Caco-2 (cell line): ENCODE measurements around the gene LCAT. TPM values are rescaled to one million over a fixed set of nuclear protein-coding genes. Genes with fewer than 3 reads are reported as not detected.

Source experiments
- BruUV-seq: library from RNA; stranded (reverse); fragments of 400-500 nt; replicated peaks from 2 replicates; lab custom pipeline; 2021; lab: Mats Ljungman, UMichigan
- CTCF ChIA-PET: fragments of 300-600 bp; sonication (Branson Sonifier 250); formaldehyde crosslinking; loops from one replicate; lab custom pipeline; 2022; ENCODE audit warnings: antibody characterized with exemption; lab: Charles Lee
- POLR2A ChIA-PET: fragments of 300-600 bp; sonication (Branson Sonifier 250); formaldehyde crosslinking; loops from one replicate; lab custom pipeline; 2022; ENCODE audit warnings: antibody characterized with exemption; lab: Charles Lee
- DNase-seq, 2 experiments: peaks; one replicate each; pipeline versions ENCODE4 v3.0.0 to v3.0.0-alpha.2; 2020 to 2022
- H3K27me3 ChIP-seq: replicated peaks from 2 replicates; pipeline ENCODE4 v1.6.0; 2011; ENCODE audit warnings: low read length; ENCODE audit not compliant: control insufficient read depth, insufficient read depth
- H3K36me3 ChIP-seq: 2 replicates; pipeline ENCODE4 v1.5.1; 2011; ENCODE audit warnings: low read length; ENCODE audit not compliant: control insufficient read depth, insufficient read depth
- H3K4me1 ChIP-seq: fragments of 250-450 bp; sonication (Bioruptor Pico); 2 replicates; pipeline ENCODE4 v1.5.1; 2020; ENCODE audit warnings: mild to moderate bottlenecking
- H3K4me3 ChIP-seq: 2 replicates; pipeline ENCODE4 v1.5.1; 2011; ENCODE audit warnings: low read depth, mild to moderate bottlenecking, control low read depth, low read length
- H3K9me3 ChIP-seq: fragments of 250-450 bp; sonication (Bioruptor Pico); 2 replicates; pipeline ENCODE4 v1.5.1; 2020; ENCODE audit warnings: mild to moderate bottlenecking, moderate library complexity
- H3K27ac Mint-ChIP-seq: one replicate; pipeline ENCODE4 v1.8.0; 2022; ENCODE audit warnings: mixed read lengths; ENCODE audit not compliant: unreplicated experiment
- H3K27me3 Mint-ChIP-seq: one replicate; pipeline ENCODE4 v1.8.0; 2022; ENCODE audit warnings: mixed read lengths; ENCODE audit not compliant: insufficient read depth, unreplicated experiment
- H3K36me3 Mint-ChIP-seq: one replicate; pipeline ENCODE4 v1.8.0; 2022; ENCODE audit warnings: mild to moderate bottlenecking, mixed read lengths; ENCODE audit not compliant: insufficient read depth, unreplicated experiment
- H3K4me1 Mint-ChIP-seq: one replicate; pipeline ENCODE4 v1.8.0; 2022; ENCODE audit warnings: low read depth, mixed read lengths; ENCODE audit not compliant: unreplicated experiment
- H3K4me3 Mint-ChIP-seq: one replicate; pipeline ENCODE4 v1.8.0; 2022; ENCODE audit warnings: mild to moderate bottlenecking, moderate library complexity, mixed read lengths; ENCODE audit not compliant: unreplicated experiment
- H3K9me3 Mint-ChIP-seq: one replicate; pipeline ENCODE4 v1.8.0; 2022; ENCODE audit warnings: mixed read lengths; ENCODE audit not compliant: unreplicated experiment
- intact Hi-C: fragments of 100-400 bp; cut with micrococcal nuclease; formaldehyde crosslinking; loops from one replicate; pipeline ENCODE4 v1.10.0; 2022; ENCODE audit not compliant: unreplicated experiment
- total RNA-seq: library from RNA; stranded (reverse); gene quantifications from 2 replicates; pipeline ENCODE4 v1.2.3, GENCODE V29; 2022
- TF ChIP-seq, protein P1 (sequence below), 2 experiments: fragments of 200-600 bp in 1 of 2; IDR thresholded peaks; 1 replicate in 1 of 2; 2 replicates in 1 of 2; pipeline versions ENCODE4 v1.5.1 to v1.8.0; 2011 to 2022; ENCODE audit warnings: antibody characterized with exemption in 1 of 2, control low read depth in 1 of 2, inconsistent platforms in 1 of 2, low read depth in 1 of 2, low read length in 1 of 2, mild to moderate bottlenecking in 1 of 2, moderate library complexity in 1 of 2; ENCODE audit not compliant: insufficient read depth in 1 of 2, severe bottlenecking in 1 of 2, unreplicated experiment in 1 of 2

LCAT gene
- total RNA-seq, 1 experiment from 2014 or later = 33.3 TPM

DNA sequence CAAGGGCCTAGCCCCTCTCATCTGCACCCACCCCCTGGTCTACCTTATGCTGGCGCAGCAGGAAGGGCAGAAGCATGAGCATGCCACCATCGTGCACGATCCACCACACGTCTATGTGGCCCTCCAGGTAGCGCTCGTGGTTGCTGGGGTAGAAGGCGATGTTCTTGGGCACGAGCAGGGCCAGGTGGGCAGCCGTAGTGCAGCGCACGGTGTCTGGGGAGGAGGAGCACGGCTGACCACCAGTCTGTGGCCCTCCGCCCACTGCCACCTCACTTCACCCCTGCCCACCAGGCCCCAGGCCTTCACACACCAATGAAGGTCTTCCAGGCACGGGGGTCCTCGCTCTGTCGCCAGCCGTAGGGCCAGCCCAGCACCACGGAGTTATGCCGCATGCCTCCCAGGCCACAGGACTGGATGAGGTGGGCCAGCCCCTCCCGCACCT, 2.2 kb upstream of the LCAT start:
- Mint-ChIP-seq H3K27me3 (no peaks in the 10 kb centered on the region), H3K4me3 (no peak overlapping the region), H3K9me3 (no peaks in the 10 kb centered on the region), H3K36me3 (peaks cover 94% of the 10 kb centered on the region), H3K4me1 (peaks cover 6% of the 10 kb centered on the region), H3K27ac (no peak overlapping the region)
- H3K27me3 ChIP-seq = no peaks in the 10 kb centered on the region
- DNase-seq = no peak
- intact Hi-C loops = no loop called here
- H3K4me3 ChIP-seq = no peak overlapping the region
- TF ChIP-seq, protein P1, sequence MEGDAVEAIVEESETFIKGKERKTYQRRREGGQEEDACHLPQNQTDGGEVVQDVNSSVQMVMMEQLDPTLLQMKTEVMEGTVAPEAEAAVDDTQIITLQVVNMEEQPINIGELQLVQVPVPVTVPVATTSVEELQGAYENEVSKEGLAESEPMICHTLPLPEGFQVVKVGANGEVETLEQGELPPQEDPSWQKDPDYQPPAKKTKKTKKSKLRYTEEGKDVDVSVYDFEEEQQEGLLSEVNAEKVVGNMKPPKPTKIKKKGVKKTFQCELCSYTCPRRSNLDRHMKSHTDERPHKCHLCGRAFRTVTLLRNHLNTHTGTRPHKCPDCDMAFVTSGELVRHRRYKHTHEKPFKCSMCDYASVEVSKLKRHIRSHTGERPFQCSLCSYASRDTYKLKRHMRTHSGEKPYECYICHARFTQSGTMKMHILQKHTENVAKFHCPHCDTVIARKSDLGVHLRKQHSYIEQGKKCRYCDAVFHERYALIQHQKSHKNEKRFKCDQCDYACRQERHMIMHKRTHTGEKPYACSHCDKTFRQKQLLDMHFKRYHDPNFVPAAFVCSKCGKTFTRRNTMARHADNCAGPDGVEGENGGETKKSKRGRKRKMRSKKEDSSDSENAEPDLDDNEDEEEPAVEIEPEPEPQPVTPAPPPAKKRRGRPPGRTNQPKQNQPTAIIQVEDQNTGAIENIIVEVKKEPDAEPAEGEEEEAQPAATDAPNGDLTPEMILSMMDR (IDR thresholded peaks at IDR 0.05; ENCODE audit: insufficient read depth in 1 of 2, low read depth in 1 of 2, low read length in 1 of 2, severe bottlenecking in 1 of 2, unreplicated experiment in 1 of 2) = no peak
- H3K9me3 ChIP-seq = no peaks in the 10 kb centered on the region
- H3K36me3 ChIP-seq = peaks cover 7% of the 10 kb centered on the region
- peaks cover 6% of the 10 kb centered on the region; the same call in 1 of the 2 replicates for H3K4me1 ChIP-seq
- no TSS peak for BruUV-seq
- ChIA-PET CTCF (no interaction called here), POLR2A (no interaction called here)

DNA sequence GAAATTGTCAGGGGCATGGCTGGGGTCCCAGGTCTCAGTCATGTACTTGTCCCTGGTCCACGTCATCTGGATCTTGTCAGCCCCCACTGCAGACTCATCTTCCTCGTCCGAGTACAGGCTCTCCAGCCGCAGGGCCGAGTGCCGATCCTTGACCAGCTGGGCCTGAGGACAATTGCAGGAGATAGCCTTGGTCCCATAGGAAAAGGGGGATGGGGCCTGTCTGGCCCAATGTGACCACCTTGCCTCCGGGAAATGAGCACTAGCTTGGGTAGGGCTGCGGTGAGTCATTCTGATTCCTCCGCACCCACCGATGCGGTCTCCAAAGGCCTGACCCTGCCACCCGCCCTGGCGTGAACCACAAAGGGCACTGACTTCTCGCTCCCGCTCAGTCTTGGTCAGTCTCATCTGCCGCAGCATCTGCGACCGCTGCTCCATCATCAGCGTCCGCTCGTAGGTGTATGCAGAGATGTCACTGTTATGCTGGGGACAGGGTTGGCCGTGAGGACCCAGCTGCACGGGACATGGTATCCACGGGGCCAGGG, 1.5 kb upstream of the LCAT start:
- intact Hi-C loops = no loop called here
- no peaks in the 10 kb centered on the region for H3K27me3 Mint-ChIP-seq
- no peak for DNase-seq
- no peaks in the 10 kb centered on the region for H3K9me3 Mint-ChIP-seq
- Histone ChIP-seq H3K36me3 (peaks cover 6% of the 10 kb centered on the region), H3K4me1 (peaks cover 6% of the 10 kb centered on the region; the same call in 1 of the 2 replicates), H3K27me3 (no peaks in the 10 kb centered on the region), H3K9me3 (no peaks in the 10 kb centered on the region), H3K4me3 (no peak overlapping the region)
- BruUV-seq = no TSS peak
- ChIA-PET POLR2A (no interaction called here), CTCF (no interaction called here)
- H3K36me3 Mint-ChIP-seq = peaks cover 93% of the 10 kb centered on the region
- H3K4me1 Mint-ChIP-seq = peaks cover 6% of the 10 kb centered on the region
- H3K4me3 Mint-ChIP-seq = no peak overlapping the region
- TF ChIP-seq, protein P1 (IDR thresholded peaks at IDR 0.05; ENCODE audit: insufficient read depth in 1 of 2, low read depth in 1 of 2, low read length in 1 of 2, severe bottlenecking in 1 of 2, unreplicated experiment in 1 of 2) = no peak
- H3K27ac Mint-ChIP-seq = no peak overlapping the region

DNA sequence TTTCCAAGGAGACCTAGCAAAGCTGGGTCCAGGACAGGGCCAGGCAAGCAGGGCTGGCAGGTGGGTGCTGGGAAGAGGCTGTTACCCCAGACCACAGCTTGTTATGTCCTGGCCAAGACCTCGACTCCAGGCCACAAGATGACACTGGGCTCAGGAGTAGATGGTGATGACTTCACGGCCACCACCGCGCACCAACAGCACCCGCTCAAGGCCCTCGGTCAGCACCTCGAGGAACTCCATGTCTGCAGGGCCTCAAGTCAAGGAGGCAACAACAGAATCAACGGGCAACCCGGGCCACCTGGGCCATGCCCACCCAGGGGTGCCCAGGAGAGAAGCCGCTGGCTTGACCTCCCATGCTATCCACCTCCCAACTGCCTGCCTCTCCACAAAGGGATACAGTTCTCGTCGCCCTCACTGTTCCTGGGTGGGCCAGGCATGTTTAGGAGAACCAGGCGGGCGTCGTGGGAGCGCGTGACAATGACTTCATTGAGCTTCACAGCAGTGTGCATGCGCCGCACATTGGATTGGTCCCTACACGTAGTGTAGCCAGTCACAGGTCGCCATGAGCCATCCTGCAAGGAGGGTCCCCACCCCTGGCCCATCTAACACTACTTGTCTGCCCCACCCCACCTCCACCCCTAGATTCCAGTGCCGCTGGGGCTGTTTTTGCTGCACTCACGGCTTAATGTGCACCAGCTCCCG, 921 bp upstream of the LCAT start:
- Histone ChIP-seq H3K4me1 (peaks cover 6% of the 10 kb centered on the region; the same call in 1 of the 2 replicates), H3K4me3 (no peak overlapping the region), H3K36me3 (peaks cover 6% of the 10 kb centered on the region), H3K9me3 (no peaks in the 10 kb centered on the region), H3K27me3 (no peaks in the 10 kb centered on the region)
- no peak overlapping the region for H3K4me3 Mint-ChIP-seq
- no peak overlapping the region for H3K27ac Mint-ChIP-seq
- peaks cover 92% of the 10 kb centered on the region for H3K36me3 Mint-ChIP-seq
- H3K27me3 Mint-ChIP-seq = no peaks in the 10 kb centered on the region
- TF ChIP-seq, protein P1 (IDR thresholded peaks at IDR 0.05; ENCODE audit: insufficient read depth in 1 of 2, low read depth in 1 of 2, low read length in 1 of 2, severe bottlenecking in 1 of 2, unreplicated experiment in 1 of 2) = no peak
- ChIA-PET CTCF (no interaction called here), POLR2A (no interaction called here)
- DNase-seq = no peak
- TSS peak; percentile 17 for BruUV-seq
- intact Hi-C loops = no loop called here
- H3K9me3 Mint-ChIP-seq = no peaks in the 10 kb centered on the region
- H3K4me1 Mint-ChIP-seq = peaks cover 6% of the 10 kb centered on the region
